Esophagus (tissue), 2 donors: ENCODE results near the gene PCBP3. TPM values are rescaled to one million over a fixed set of nuclear protein-coding genes. Genes with fewer than 3 reads are reported as not detected.

Experiments used
- H3K27ac ChIP-seq, 2 donors: one replicate each; pipeline ENCODE4 v1.5.1; 2013; ENCODE audit warnings: low read depth in 2 of 2, mild to moderate bottlenecking in 2 of 2, inconsistent platforms in 1 of 2, low read length in 1 of 2, moderate library complexity in 1 of 2
- H3K27me3 ChIP-seq, 2 donors: one replicate each; pipeline ENCODE4 v1.6.1; 2013; ENCODE audit warnings: low read length in 2 of 2, control low read depth in 1 of 2, mild to moderate bottlenecking in 1 of 2; ENCODE audit not compliant: insufficient read depth in 2 of 2, control insufficient read depth in 1 of 2
- H3K36me3 ChIP-seq, 2 donors: one replicate each; pipeline ENCODE4 v1.6.1; 2013; ENCODE audit warnings: low read length in 1 of 2; ENCODE audit not compliant: control insufficient read depth in 2 of 2, insufficient read depth in 2 of 2
- H3K4me1 ChIP-seq, 2 donors: one replicate each; pipeline ENCODE4 v1.6.1; 2013; ENCODE audit warnings: low read length in 1 of 2; ENCODE audit not compliant: control insufficient read depth in 2 of 2, insufficient read depth in 2 of 2
- H3K4me3 ChIP-seq, 2 donors: one replicate each; pipeline ENCODE4 v1.5.1; 2013; ENCODE audit warnings: low read length in 2 of 2, mild to moderate bottlenecking in 2 of 2, low read depth in 1 of 2, moderate library complexity in 1 of 2
- H3K9me3 ChIP-seq, 2 donors: one replicate each; pipeline ENCODE4 v1.6.1; 2013; ENCODE audit warnings: mild to moderate bottlenecking in 2 of 2, low read depth in 1 of 2, low read length in 1 of 2, moderate library complexity in 1 of 2; ENCODE audit not compliant: control insufficient read depth in 2 of 2, insufficient read depth in 1 of 2
- WGBS, 2 donors: extraction: QIAGEN DNeasy Blood & Tissue Kit; methylation state at CpG; one replicate each; pipeline ENCODE4 v1.1.7; 2013; 5-methylcytosine and 5-hydroxymethylcytosine counted together
- polyA plus RNA-seq, 2 donors: library from polyadenylated mRNA; stranded (reverse); fragments of 200-250 nt; gene quantifications; one replicate each; pipeline ENCODE4 v1.2.3, GENCODE V29; 2013
- donor health status: healthy with polysubstance abuse.
- donor health status: Bipolar disorder and iron deficiency.

Gene PCBP3
- polyA plus RNA-seq, 2 donors: 0.24 to 0.67 TPM

DNA sequence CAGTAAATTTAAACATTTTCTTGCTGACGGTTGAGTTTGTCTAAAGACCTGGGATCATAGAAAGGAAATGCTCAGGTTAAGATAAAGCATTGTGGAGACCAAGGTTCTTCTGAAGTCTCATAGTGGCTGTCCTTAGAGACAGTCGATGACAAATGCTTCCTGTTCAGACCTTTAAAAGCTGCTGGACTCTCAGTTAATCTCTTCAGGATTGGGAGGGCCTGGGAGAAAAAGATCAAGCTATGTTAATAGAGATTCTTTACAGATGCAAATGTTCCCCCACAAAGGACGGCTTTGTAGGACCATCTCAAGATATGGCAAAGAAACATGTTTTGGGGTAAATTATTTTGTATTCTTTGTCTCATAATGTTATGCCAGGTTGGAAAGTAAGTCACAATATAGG, 213.4 kb downstream of the PCBP3 start:
- Histone ChIP-seq H3K9me3 (no peaks in the 10 kb centered on the region), H3K36me3 (no peaks in the 10 kb centered on the region), H3K27ac (no peak overlapping the region), H3K4me3 (no peak overlapping the region), H3K4me1 (no peaks in the 10 kb centered on the region), H3K27me3 (no peaks in the 10 kb centered on the region)
- 83% methylated on average over 3 of the region's 3 CpGs for WGBS, 2 donors

DNA sequence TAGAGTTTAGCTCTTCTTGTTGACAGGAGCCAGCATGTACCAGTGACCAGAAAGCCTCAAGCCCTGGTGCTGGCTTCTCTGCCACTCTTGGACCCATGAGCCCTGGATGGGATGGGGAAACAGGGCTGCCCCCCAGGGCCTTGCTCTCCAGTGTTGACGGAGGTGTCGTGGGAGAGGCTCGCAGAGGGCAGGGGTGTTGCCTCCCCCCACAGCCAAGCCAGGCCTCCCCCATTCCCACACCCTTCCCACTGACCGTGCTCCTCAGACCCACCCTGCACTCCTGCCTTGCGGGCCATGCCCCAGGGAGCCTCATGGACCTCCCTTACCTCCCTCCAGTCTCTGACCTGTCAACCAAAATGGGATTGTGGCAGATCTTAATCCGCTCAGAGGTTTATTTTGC, 214.2 kb downstream of the PCBP3 start:
- H3K9me3 ChIP-seq: no peaks in the 10 kb centered on the region
- H3K27me3 ChIP-seq: no peaks in the 10 kb centered on the region
- H3K27ac ChIP-seq: no peak overlapping the region
- WGBS, 2 donors: 91 to 93% methylated on average over 6 of the region's 6 CpGs
- no peak overlapping the region for H3K4me3 ChIP-seq
- H3K4me1 ChIP-seq: no peaks in the 10 kb centered on the region
- no peaks in the 10 kb centered on the region for H3K36me3 ChIP-seq

DNA sequence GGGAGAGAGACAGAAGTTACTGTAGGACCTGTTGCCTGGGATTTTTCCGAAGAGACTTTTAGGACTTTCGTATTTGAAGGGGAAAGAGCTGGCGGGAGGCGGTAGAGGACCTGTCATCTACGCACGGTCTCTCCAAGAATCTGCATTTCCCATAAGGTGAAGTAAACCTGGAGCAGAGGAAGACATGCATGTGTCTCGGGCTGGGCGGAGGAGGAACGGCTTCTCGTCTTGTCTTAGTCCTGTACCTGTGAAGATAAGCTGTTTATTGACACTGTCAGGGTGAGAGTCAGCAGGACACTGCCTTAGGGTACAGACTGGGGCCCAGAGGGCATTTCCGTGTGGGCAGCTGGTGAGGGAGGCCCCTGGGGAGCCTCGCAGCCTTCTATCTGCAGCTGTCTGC, 214.7 kb downstream of the PCBP3 start:
- Histone ChIP-seq H3K4me3 (no peak overlapping the region), H3K27ac (no peak overlapping the region), H3K4me1 (no peaks in the 10 kb centered on the region), H3K9me3 (no peaks in the 10 kb centered on the region), H3K27me3 (no peaks in the 10 kb centered on the region), H3K36me3 (no peaks in the 10 kb centered on the region)
- WGBS, 2 donors: 90 to 94% methylated on average over 12 of the region's 12 CpGs

DNA sequence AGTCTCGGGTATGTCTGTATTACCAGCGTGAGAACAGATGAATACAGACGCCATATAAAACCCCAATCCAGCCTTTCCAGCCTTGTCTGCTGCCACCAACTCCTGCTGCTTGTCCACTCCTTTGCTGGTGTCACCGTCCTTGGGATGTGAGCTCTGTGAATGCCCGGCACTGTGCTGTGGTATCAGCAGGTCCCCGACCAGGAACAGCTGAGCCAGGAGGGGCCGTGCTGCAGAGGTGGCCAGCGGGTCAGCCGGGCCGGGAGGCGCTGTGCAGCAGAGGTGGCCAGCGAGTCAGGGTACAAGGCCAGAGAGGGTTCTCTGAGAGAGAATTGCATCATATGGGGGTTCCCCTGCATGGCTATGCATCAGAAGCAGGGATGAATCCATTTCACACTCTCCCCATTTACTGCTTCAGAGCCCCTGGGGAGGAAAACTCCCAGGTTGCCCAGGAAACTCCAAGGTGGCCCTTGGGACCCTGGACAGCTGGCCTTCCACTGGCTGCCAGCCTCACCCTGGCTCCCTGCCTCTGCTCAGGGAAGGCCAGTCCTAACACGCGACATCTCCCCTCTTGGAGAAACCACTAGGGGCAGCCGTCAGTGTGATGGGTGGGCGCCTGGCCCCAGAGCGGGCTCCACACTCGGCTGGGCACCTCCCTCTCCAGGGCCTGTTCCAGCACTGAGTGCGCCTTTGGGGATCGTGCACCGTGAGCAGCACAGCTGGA, 215.7 kb downstream of the PCBP3 start:
- Histone ChIP-seq H3K27me3 (no peaks in the 10 kb centered on the region), H3K9me3 (no peaks in the 10 kb centered on the region), H3K27ac (no peak overlapping the region), H3K36me3 (no peaks in the 10 kb centered on the region), H3K4me1 (no peaks in the 10 kb centered on the region), H3K4me3 (no peak overlapping the region)
- WGBS, 2 donors: 89 to 91% methylated on average over 21 of the region's 21 CpGs

DNA sequence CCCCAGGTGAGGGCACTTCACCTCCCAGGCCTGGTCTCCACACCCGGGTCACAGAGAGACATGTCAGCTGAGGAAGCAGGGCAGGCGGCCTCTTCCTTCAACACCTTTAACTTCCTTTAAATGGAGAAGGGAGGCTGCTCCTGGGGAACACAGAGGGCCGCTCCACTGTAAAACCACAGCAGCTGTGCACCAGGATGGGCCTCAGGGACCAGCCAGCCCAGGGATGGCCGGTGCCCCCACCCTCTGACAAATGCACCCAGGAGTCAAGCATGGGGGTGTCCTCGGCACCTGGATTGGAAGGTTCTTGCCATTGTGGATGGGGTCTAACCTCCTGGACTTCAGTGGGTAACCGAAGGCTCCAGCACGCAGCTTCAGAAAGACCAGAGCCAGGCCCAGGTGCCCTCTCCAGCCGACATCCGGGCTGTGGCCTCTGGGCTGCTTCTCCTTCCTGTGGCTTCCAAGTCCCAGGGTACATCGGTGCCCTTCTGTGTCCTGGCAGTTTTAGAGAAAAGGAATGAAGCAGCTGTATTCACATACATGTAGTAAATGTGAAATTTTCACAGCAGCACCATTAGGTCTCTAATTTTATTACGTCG, 216.3 kb downstream of the PCBP3 start:
- Histone ChIP-seq H3K36me3 (no peaks in the 10 kb centered on the region), H3K4me3 (no peak overlapping the region), H3K27ac (no peak overlapping the region), H3K9me3 (no peaks in the 10 kb centered on the region), H3K4me1 (no peaks in the 10 kb centered on the region), H3K27me3 (no peaks in the 10 kb centered on the region)
- WGBS, 2 donors: 91 to 92% methylated on average over 12 of the region's 12 CpGs

DNA sequence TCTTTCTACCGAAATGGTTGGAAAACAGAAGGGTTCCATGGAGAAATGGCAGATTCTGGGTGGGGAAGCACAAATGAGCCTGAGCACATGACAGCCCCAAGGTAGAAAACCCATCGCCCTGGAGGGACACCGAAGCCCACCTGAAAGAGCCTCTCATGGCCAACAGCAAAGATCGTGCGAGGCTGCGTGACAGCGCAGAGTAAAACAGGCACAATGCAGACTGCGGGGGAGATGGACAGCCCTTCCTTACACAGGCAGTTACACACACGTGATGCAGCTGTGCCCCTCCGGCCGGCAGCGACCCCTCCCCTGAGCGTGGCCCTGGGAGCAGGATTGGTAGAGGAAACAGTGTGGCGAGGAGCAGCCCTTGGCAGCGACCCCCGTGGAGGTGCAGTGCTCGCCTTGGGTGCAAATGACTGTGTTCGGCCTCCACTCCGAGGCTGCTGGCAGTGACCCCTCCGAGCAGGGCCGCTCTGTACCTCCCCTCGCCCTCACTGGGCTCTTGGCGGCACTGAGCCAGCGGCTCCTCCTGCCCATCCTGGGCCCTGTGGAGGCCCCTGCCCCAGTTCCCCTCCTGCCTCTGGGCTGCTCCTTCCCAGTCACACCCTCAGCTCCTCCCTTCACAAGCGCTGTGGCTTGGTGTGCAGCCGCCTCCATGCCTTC, 217.1 kb downstream of the PCBP3 start:
- no peak overlapping the region for H3K4me3 ChIP-seq
- H3K9me3 ChIP-seq: no peaks in the 10 kb centered on the region
- H3K4me1 ChIP-seq: no peaks in the 10 kb centered on the region
- WGBS, 2 donors: 88 to 90% methylated on average over 22 to 26 of the region's 26 CpGs
- H3K36me3 ChIP-seq: no peaks in the 10 kb centered on the region
- H3K27me3 ChIP-seq: no peaks in the 10 kb centered on the region
- no peak overlapping the region for H3K27ac ChIP-seq

DNA sequence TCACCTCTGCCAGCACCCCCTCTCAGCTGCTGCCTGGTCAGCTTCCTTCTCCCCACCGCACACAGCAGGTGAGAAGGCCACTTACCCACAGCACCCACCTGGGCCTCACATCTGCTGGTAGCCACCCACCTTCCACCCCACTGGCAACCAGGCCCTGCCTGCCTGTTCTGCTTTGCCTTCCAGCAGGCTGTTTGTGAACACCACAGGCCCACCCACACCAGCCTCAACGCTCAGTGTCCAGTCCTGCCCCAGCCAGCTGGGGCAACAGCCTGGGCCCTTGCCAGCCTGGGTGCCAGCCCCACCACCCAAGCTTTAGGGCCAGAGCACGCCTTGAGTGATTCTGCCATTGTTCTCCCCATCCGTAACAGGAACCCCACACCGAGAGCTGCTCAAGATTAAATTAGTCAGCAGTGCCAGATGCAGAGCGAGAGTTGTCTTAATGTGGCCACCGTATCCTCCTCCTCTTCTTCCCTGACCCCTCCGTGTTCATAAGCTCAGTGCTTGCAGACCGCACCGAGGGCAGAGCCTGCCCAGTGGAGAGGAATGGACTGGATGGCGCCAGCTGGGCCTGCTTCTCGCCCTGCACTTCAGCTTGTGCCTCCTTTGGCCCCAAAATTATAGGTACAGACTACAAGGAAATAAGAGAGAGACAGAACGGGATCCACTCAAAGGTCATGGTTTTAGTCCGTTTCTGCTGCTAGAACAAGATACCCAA, 217.8 kb downstream of the PCBP3 start:
- 86 to 90% methylated on average over 14 of the region's 14 CpGs for WGBS, 2 donors
- Histone ChIP-seq H3K36me3 (no peaks in the 10 kb centered on the region), H3K4me1 (no peaks in the 10 kb centered on the region), H3K27me3 (no peaks in the 10 kb centered on the region), H3K27ac (no peak overlapping the region), H3K4me3 (no peak overlapping the region), H3K9me3 (no peaks in the 10 kb centered on the region)

DNA sequence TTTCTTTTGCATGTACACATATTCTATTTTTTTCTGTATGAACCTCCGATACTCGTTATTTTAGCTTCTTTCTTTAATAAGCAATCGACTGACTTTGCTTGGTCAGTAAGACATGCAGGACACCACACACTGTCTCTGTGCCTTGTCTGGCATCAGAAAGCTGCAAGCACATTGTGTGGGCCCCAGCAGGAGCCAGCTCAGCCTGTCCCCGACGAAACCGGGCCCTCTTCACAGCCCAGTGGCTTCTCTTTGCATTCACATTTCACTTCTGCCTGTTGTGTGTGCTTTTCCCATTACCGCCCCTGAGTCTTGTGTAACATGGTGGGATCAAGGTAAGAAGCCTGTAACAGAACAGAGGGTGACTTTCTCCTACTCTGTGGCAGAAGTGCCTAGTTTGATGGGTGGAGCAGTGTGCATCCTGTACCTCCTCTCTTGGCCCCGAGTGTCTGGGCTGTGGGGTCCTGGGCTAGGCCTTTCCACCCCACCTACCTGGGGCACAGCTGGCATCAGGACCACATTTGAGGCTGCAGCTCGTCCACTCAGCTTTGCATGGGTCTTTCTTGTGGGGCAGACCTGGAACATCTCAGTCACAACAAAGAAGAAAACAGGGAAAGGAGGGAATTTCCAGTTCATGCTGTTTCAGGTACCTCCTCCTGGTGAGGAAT, 219.2 kb downstream of the PCBP3 start:
- Histone ChIP-seq H3K27ac (no peak overlapping the region), H3K36me3 (no peaks in the 10 kb centered on the region), H3K4me3 (no peak overlapping the region), H3K27me3 (no peaks in the 10 kb centered on the region), H3K9me3 (no peaks in the 10 kb centered on the region), H3K4me1 (no peaks in the 10 kb centered on the region)
- 76 to 77% methylated on average over 9 of the region's 9 CpGs for WGBS, 2 donors

DNA sequence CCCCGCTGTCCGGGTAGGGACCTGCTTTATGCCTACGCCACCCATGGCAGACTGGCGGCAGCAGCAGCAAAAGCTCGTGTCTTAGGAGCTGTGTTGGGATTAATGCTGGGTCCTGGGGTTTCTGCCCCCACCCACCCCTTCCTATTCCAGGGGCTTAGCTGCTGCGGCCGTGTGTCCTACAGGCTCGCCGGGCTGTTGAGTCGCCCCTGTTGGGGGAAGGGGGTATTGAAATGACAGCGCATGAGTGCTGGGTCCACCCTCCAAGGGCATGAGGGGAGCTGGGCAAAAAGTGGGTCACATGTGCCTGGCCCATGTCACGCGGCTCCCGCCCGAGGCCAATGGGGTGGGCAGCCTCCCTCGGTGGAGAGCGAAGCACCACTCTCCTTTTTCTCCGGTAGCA, 219.7 kb downstream of the PCBP3 start:
- H3K4me3 ChIP-seq: no peak overlapping the region
- 85 to 91% methylated on average over 18 of the region's 18 CpGs for WGBS, 2 donors
- no peaks in the 10 kb centered on the region for H3K27me3 ChIP-seq
- no peaks in the 10 kb centered on the region for H3K36me3 ChIP-seq
- H3K27ac ChIP-seq: no peak overlapping the region
- H3K9me3 ChIP-seq: no peaks in the 10 kb centered on the region
- no peaks in the 10 kb centered on the region for H3K4me1 ChIP-seq
